GM12878 (cell line): ENCODE results near the gene CENPP. TPM values are rescaled to one million over a fixed set of nuclear protein-coding genes. Genes with fewer than 3 reads are reported as not detected.

Experiments
- ATAC-seq: fragments of 200-7000 bp; cut with Tn5 transposase; 3 replicates; pipeline ENCODE4 v1.9.1; 2020; ENCODE audit warnings: mild to moderate bottlenecking, moderate library complexity
- BruUV-seq: library from RNA; stranded (reverse); fragments of 400-500 nt; replicated peaks from 2 replicates; lab custom pipeline; 2021; lab: Mats Ljungman, UMichigan
- CTCF ChIA-PET: fragments of 300-600 bp; sonication (Branson Sonifier 250); formaldehyde crosslinking; extraction: SDS; loops from one replicate; lab custom pipeline; 2021; ENCODE audit warnings: inconsistent platforms; lab: Yijun Ruan, JAX
- POLR2A ChIA-PET: fragments of 350-600 bp; formaldehyde crosslinking; extraction: SDS; loops from one replicate; lab custom pipeline; 2021; ENCODE audit warnings: inconsistent platforms; lab: Charles Lee
- RAD21 ChIA-PET: fragments of 300-600 bp; sonication (Branson Sonifier 250); formaldehyde crosslinking; loops from one replicate; lab custom pipeline; 2023; ENCODE audit warnings: antibody characterized with exemption; ENCODE audit not compliant: unreplicated experiment; lab: Charles Lee
- SMC1A ChIA-PET: fragments of 300-600 bp; sonication (Branson Sonifier 250); formaldehyde crosslinking; loops from one replicate; lab custom pipeline; 2023; ENCODE audit not compliant: unreplicated experiment, uncharacterized antibody; lab: Charles Lee
- DNase-seq: peaks from one replicate; pipeline ENCODE4 v3.0.0-alpha.2; 2011; ENCODE audit warnings: low read depth, low spot score
- FAIRE-seq: peaks from 3 replicates; lab custom pipeline; 2011; peaks lifted over from hg19 to GRCh38; lab: Jason Lieb, UNC
- H2AFZ ChIP-seq: 2 replicates; pipeline ENCODE4 v1.6.0; 2011; ENCODE audit warnings: low read depth, low read length, control low read depth; ENCODE audit not compliant: control insufficient read depth
- H3K27ac ChIP-seq: 2 replicates; pipeline ENCODE4 v1.5.1; 2011; ENCODE audit warnings: control low read depth; ENCODE audit not compliant: control insufficient read depth, insufficient read depth
- H3K27me3 ChIP-seq, 2 experiments: replicated peaks in 1 of 2; 2 replicates each; pipeline versions ENCODE4 v1.6.0 to v1.6.1; 2011; ENCODE audit warnings: low read length in 1 of 2; ENCODE audit not compliant: control insufficient read depth in 2 of 2, insufficient read depth in 2 of 2
- H3K36me3 ChIP-seq, 2 experiments: 2 replicates each; pipeline ENCODE4 v1.5.1; 2011; ENCODE audit warnings: low read length in 1 of 2; ENCODE audit not compliant: control insufficient read depth in 2 of 2, insufficient read depth in 2 of 2
- H3K4me1 ChIP-seq: 2 replicates; pipeline ENCODE4 v1.6.1; 2011; ENCODE audit warnings: mild to moderate bottlenecking, low read length, moderate library complexity, mixed read lengths; ENCODE audit not compliant: control insufficient read depth, insufficient read depth
- H3K4me2 ChIP-seq: 2 replicates; pipeline ENCODE4 v1.6.0; 2011; ENCODE audit warnings: control low read depth; ENCODE audit not compliant: control insufficient read depth, insufficient read depth
- H3K4me3 ChIP-seq: fragments of 200-600 bp; sonication (generic); 2 replicates; pipeline ENCODE4 v1.5.1; 2016
- H3K79me2 ChIP-seq: 2 replicates; pipeline ENCODE4 v1.6.0; 2011; ENCODE audit warnings: low read length; ENCODE audit not compliant: control insufficient read depth, insufficient read depth
- H3K9ac ChIP-seq: 2 replicates; pipeline ENCODE4 v1.8.0; 2011; ENCODE audit warnings: low read length, control low read depth, mixed read lengths; ENCODE audit not compliant: control insufficient read depth, insufficient read depth
- H3K9me3 ChIP-seq: replicated peaks from 3 replicates; pipeline ENCODE4 v1.5.1; 2011; ENCODE audit warnings: mild to moderate bottlenecking, low read length; ENCODE audit not compliant: control insufficient read depth, insufficient read depth
- H4K20me1 ChIP-seq: 2 replicates; pipeline ENCODE4 v1.6.0; 2011; ENCODE audit not compliant: control insufficient read depth, insufficient read depth
- BRCA1 ChIP-seq: IDR thresholded peaks from 2 replicates; pipeline ENCODE4 v1.6.1; 2011; ENCODE audit warnings: low read depth, low read length, improper control_type of control experiment
- MTA3 ChIP-seq: IDR thresholded peaks from 2 replicates; pipeline ENCODE4 v1.6.1; 2012; ENCODE audit warnings: low read length, inconsistent platforms, borderline replicate concordance
- MYC ChIP-seq: IDR thresholded peaks from 2 replicates; pipeline ENCODE4 v1.6.1; 2011; ENCODE audit warnings: mild to moderate bottlenecking, low read length, moderate library complexity, inconsistent platforms; ENCODE audit not compliant: insufficient read depth, insufficient replicate concordance, insufficient read length, severe bottlenecking
- NFXL1 ChIP-seq: fragments of 450-650 bp; IDR thresholded peaks from 2 replicates; pipeline ENCODE4 v1.6.1; 2017; ENCODE audit warnings: antibody characterized with exemption, mild to moderate bottlenecking, borderline replicate concordance
- SIX5 ChIP-seq: IDR thresholded peaks from 2 replicates; pipeline ENCODE4 v1.6.1; 2011; ENCODE audit warnings: mild to moderate bottlenecking, low read depth, low read length, moderate library complexity; ENCODE audit not compliant: severe bottlenecking
- STAT3 ChIP-seq: IDR thresholded peaks from 2 replicates; pipeline ENCODE4 v1.6.1; 2011; ENCODE audit warnings: low read depth, low read length, improper control_type of control experiment
- YBX1 ChIP-seq: fragments of 450-650 bp; IDR thresholded peaks from 2 replicates; pipeline ENCODE4 v1.6.1; 2016; ENCODE audit warnings: antibody characterized with exemption
- WGBS: methylation state at CpG from one replicate; pipeline ENCODE4 v1.1.6; 2016; ENCODE audit warnings: low lambda C conversion rate; ENCODE audit not compliant: insufficient replicate concordance, insufficient coverage; ENCODE audit errors: missing lambda C conversion rate; 5-methylcytosine and 5-hydroxymethylcytosine counted together
- in situ Hi-C: fragments of 300-500 bp; cut with MboI; formaldehyde crosslinking; loops from 9 replicates; pipeline ENCODE4 v1.14.3; 2018; ENCODE audit warnings: mixed read lengths
- intact Hi-C: fragments of 100-400 bp; cut with micrococcal nuclease; formaldehyde crosslinking; loops from one replicate; pipeline ENCODE4 v1.14.2; 2022; ENCODE audit not compliant: unreplicated experiment
- polyA plus RNA-seq, 11 experiments: library from polyadenylated mRNA; depleted of rRNA in 4 of 11; unstranded in 6 of 11; stranded (reverse) in 5 of 11; fragments of >200 nt; fragmentation: Nextera tagmentation in 4 of 11; fragmentation: Illumina TruSeq in 1 of 11; extraction: Ambion mirVana in 4 of 11; extraction: Trizol in 1 of 11; gene quantifications; 1 replicate in 1 of 11; 2 replicates in 10 of 11; pipeline versions ENCODE4 v1.2.1 to v1.2.3, GENCODE V29; 2011 to 2016; ENCODE audit warnings: inconsistent platforms in 2 of 11, missing spikeins in 2 of 11, low read depth in 1 of 11
- total RNA-seq, 4 experiments: library from RNA; depleted of rRNA in 3 of 4; stranded (reverse); fragments of >200 nt in 3 of 4; fragmentation: Illumina TruSeq in 1 of 4; extraction: Trizol in 1 of 4; gene quantifications; 2 replicates each; pipeline versions ENCODE4 v1.2.1 to v1.2.3, GENCODE V29; 2013 to 2021
- TF ChIP-seq, protein P1 (sequence below): fragments of 450-650 bp; IDR thresholded peaks from 2 replicates; pipeline ENCODE4 v1.6.1; 2014; ENCODE audit warnings: mild to moderate bottlenecking
- TF ChIP-seq, protein P2 (sequence below): fragments of 450-650 bp; IDR thresholded peaks from 2 replicates; pipeline ENCODE4 v1.6.1; 2016; ENCODE audit warnings: mild to moderate bottlenecking
- TF ChIP-seq, protein P3 (sequence below): fragments of 450-650 bp; formaldehyde crosslinking; IDR thresholded peaks from 2 replicates; pipeline ENCODE4 v1.5.0; 2022; ENCODE audit warnings: mild to moderate bottlenecking, missing genetic modification characterization
- TF ChIP-seq, protein P4 (sequence below): fragments of 150-350 bp; IDR thresholded peaks from 2 replicates; pipeline ENCODE4 v1.6.1; 2016; ENCODE audit warnings: low read depth, low read length
- TF ChIP-seq, protein P5 (sequence below): IDR thresholded peaks from 2 replicates; pipeline ENCODE4 v1.6.1; 2012; ENCODE audit warnings: low read length, inconsistent platforms

CENPP gene
- total and polyA plus RNA-seq, 10 of the 15 experiments (the other 5 are each of a cell fraction or from before 2014, with no cell fraction given): 9.4 to 31.4 (median 19.8) TPM

DNA sequence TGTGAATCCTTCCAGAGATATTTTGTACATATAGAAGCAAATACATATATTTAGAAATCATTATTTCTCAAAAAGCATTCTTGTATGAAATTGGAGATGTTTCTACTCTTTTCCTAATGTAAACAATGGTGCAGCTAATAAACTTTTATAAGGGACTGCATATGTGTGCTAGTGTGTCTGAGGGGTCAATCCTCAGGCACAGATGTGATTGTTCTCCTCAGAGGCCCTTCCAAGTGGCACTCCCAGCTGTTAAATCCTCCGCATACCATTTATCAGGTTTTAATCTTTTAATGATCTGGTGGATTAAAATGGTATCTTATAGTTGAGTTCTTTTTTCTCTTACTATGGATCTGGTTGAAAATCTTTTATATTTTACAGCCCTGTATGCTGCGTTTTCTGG, 104.1 kb downstream of the CENPP start:
- H3K9ac ChIP-seq: no peak overlapping the region
- 69% methylated on average over 2 of the region's 2 CpGs for WGBS
- H3K27ac ChIP-seq: no peak overlapping the region
- RAD21 ChIA-PET: no interaction called here
- H3K9me3 ChIP-seq: no peaks in the 10 kb centered on the region
- no peaks in the 10 kb centered on the region for H3K4me1 ChIP-seq
- no TSS peak for BruUV-seq
- in situ Hi-C loops (no loop called here), intact Hi-C loops (no loop called here)
- POLR2A ChIA-PET: no interaction called here
- ATAC-seq (no peak), FAIRE-seq (no peak), DNase-seq (no peak)
- CTCF ChIA-PET: no interaction called here
- no peaks in the 10 kb centered on the region for H3K36me3 ChIP-seq
- SMC1A ChIA-PET: no interaction called here
- no peak overlapping the region for H2AFZ ChIP-seq
- H3K4me3 ChIP-seq: no peak overlapping the region
- H3K27me3 ChIP-seq: no peaks in the 10 kb centered on the region
- no peaks in the 10 kb centered on the region for H4K20me1 ChIP-seq
- H3K4me2 ChIP-seq: no peak overlapping the region
- no peaks in the 10 kb centered on the region for H3K79me2 ChIP-seq
- TF ChIP-seq SIX5 (no peak), NFXL1 (no peak), BRCA1 (no peak), YBX1 (no peak), MYC (no peak), STAT3 (no peak), MTA3 (no peak)
- TF ChIP-seq, protein P1, sequence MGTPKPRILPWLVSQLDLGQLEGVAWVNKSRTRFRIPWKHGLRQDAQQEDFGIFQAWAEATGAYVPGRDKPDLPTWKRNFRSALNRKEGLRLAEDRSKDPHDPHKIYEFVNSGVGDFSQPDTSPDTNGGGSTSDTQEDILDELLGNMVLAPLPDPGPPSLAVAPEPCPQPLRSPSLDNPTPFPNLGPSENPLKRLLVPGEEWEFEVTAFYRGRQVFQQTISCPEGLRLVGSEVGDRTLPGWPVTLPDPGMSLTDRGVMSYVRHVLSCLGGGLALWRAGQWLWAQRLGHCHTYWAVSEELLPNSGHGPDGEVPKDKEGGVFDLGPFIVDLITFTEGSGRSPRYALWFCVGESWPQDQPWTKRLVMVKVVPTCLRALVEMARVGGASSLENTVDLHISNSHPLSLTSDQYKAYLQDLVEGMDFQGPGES: no peak
- TF ChIP-seq, protein P2, sequence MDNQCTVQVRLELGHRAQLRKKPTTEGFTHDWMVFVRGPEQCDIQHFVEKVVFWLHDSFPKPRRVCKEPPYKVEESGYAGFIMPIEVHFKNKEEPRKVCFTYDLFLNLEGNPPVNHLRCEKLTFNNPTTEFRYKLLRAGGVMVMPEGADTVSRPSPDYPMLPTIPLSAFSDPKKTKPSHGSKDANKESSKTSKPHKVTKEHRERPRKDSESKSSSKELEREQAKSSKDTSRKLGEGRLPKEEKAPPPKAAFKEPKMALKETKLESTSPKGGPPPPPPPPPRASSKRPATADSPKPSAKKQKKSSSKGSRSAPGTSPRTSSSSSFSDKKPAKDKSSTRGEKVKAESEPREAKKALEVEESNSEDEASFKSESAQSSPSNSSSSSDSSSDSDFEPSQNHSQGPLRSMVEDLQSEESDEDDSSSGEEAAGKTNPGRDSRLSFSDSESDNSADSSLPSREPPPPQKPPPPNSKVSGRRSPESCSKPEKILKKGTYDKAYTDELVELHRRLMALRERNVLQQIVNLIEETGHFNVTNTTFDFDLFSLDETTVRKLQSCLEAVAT: no peak
- TF ChIP-seq, protein P3, sequence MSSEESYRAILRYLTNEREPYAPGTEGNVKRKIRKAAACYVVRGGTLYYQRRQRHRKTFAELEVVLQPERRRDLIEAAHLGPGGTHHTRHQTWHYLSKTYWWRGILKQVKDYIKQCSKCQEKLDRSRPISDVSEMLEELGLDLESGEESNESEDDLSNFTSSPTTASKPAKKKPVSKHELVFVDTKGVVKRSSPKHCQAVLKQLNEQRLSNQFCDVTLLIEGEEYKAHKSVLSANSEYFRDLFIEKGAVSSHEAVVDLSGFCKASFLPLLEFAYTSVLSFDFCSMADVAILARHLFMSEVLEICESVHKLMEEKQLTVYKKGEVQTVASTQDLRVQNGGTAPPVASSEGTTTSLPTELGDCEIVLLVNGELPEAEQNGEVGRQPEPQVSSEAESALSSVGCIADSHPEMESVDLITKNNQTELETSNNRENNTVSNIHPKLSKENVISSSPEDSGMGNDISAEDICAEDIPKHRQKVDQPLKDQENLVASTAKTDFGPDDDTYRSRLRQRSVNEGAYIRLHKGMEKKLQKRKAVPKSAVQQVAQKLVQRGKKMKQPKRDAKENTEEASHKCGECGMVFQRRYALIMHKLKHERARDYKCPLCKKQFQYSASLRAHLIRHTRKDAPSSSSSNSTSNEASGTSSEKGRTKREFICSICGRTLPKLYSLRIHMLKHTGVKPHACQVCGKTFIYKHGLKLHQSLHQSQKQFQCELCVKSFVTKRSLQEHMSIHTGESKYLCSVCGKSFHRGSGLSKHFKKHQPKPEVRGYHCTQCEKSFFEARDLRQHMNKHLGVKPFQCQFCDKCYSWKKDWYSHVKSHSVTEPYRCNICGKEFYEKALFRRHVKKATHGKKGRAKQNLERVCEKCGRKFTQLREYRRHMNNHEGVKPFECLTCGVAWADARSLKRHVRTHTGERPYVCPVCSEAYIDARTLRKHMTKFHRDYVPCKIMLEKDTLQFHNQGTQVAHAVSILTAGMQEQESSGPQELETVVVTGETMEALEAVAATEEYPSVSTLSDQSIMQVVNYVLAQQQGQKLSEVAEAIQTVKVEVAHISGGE (CRISPR knock-in tag): no peak
- TF ChIP-seq, protein P4, sequence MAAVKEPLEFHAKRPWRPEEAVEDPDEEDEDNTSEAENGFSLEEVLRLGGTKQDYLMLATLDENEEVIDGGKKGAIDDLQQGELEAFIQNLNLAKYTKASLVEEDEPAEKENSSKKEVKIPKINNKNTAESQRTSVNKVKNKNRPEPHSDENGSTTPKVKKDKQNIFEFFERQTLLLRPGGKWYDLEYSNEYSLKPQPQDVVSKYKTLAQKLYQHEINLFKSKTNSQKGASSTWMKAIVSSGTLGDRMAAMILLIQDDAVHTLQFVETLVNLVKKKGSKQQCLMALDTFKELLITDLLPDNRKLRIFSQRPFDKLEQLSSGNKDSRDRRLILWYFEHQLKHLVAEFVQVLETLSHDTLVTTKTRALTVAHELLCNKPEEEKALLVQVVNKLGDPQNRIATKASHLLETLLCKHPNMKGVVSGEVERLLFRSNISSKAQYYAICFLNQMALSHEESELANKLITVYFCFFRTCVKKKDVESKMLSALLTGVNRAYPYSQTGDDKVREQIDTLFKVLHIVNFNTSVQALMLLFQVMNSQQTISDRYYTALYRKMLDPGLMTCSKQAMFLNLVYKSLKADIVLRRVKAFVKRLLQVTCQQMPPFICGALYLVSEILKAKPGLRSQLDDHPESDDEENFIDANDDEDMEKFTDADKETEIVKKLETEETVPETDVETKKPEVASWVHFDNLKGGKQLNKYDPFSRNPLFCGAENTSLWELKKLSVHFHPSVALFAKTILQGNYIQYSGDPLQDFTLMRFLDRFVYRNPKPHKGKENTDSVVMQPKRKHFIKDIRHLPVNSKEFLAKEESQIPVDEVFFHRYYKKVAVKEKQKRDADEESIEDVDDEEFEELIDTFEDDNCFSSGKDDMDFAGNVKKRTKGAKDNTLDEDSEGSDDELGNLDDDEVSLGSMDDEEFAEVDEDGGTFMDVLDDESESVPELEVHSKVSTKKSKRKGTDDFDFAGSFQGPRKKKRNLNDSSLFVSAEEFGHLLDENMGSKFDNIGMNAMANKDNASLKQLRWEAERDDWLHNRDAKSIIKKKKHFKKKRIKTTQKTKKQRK: no peak
- TF ChIP-seq, protein P5, sequence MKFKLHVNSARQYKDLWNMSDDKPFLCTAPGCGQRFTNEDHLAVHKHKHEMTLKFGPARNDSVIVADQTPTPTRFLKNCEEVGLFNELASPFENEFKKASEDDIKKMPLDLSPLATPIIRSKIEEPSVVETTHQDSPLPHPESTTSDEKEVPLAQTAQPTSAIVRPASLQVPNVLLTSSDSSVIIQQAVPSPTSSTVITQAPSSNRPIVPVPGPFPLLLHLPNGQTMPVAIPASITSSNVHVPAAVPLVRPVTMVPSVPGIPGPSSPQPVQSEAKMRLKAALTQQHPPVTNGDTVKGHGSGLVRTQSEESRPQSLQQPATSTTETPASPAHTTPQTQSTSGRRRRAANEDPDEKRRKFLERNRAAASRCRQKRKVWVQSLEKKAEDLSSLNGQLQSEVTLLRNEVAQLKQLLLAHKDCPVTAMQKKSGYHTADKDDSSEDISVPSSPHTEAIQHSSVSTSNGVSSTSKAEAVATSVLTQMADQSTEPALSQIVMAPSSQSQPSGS: no peak
